Peyer's patch (tissue), 4 donors: ENCODE data around the gene C10orf67.

ENCODE experiments used
- POLR2A ChIP-seq, 2 donors: fragments of 450-650 bp; IDR thresholded peaks; one replicate each; pipeline ENCODE4 v1.5.1; 2017; ENCODE audit warnings: antibody characterized with exemption in 2 of 2, mild to moderate bottlenecking in 2 of 2, moderate library complexity in 2 of 2
- TF ChIP-seq, protein P1 (sequence below), 6 experiments: fragments of 450-650 bp in 4 of 6; fragments of 200-600 bp in 2 of 6; sonication (generic) in 1 of 6; IDR thresholded peaks; one replicate each; pipeline ENCODE4 v1.5.1; 2017 to 2019; ENCODE audit warnings: antibody characterized with exemption in 6 of 6, mild to moderate bottlenecking in 3 of 6, moderate library complexity in 1 of 6

DNA sequence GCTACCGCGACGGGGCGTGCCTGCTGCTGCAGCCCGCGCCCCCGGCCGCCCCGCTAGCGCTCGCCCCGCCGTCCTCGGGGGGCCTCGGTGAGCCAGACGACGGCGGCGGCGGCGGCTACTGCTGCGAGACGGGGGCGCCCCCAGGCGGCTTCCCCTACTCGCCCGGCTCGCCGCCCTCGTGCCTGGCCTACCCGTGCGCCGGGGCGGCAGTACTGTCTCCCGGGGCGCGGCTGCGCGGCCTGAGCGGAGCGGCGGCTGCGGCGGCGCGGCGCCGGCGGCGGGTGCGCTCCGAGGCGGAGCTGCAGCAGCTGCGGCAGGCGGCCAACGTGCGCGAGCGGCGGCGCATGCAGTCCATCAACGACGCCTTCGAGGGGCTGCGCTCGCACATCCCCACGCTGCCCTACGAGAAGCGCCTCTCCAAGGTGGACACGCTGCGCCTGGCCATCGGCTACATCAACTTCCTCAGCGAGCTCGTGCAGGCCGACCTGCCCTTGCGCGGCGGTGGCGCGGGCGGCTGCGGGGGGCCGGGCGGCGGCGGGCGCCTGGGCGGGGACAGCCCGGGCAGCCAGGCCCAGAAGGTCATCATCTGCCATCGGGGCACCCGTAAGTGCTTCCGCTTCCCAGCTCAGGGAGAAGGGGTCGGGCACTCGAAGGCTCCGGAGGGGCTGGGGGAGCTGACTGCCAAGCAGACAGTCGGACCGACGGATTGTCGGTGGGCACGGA lies 151.7 kb downstream of the C10orf67 start:
- TF ChIP-seq, protein P1, sequence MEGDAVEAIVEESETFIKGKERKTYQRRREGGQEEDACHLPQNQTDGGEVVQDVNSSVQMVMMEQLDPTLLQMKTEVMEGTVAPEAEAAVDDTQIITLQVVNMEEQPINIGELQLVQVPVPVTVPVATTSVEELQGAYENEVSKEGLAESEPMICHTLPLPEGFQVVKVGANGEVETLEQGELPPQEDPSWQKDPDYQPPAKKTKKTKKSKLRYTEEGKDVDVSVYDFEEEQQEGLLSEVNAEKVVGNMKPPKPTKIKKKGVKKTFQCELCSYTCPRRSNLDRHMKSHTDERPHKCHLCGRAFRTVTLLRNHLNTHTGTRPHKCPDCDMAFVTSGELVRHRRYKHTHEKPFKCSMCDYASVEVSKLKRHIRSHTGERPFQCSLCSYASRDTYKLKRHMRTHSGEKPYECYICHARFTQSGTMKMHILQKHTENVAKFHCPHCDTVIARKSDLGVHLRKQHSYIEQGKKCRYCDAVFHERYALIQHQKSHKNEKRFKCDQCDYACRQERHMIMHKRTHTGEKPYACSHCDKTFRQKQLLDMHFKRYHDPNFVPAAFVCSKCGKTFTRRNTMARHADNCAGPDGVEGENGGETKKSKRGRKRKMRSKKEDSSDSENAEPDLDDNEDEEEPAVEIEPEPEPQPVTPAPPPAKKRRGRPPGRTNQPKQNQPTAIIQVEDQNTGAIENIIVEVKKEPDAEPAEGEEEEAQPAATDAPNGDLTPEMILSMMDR (IDR thresholded peaks at IDR 0.05) = no peak
- TF ChIP-seq POLR2A (IDR thresholded peaks at IDR 0.05) = no peak
